ENCODE measurements around the gene SECISBP2L.

SECISBP2L gene

GRCh38 chr15:49023354-49023753, 22.9 kb downstream of the SECISBP2L start:
- TF ChIP-seq CTCF (IDR thresholded peaks at IDR 0.05; ENCODE audit: low read depth, low read length, poor library complexity, severe bottlenecking) (no peak), EZH2phosphoT487 (IDR thresholded peaks at IDR 0.05; ENCODE audit: borderline replicate concordance, low read length) (no peak)
- Histone ChIP-seq H3F3A (ENCODE audit: control insufficient read depth, insufficient read depth) (no peaks in the 10 kb centered on the region), H3K27me3 (ENCODE audit: control insufficient read depth, low read length) (no peaks in the 10 kb centered on the region), H3K9me2 (replicated peaks; ENCODE audit: control insufficient read depth, low read length) (no peaks in the 10 kb centered on the region), H3K4me2 (ENCODE audit: low read length) (no peak overlapping the region), H3K36me3 (ENCODE audit: control insufficient read depth, low read length) (peaks cover 4% of the 10 kb centered on the region; the same call in 1 of the 2 replicates), H4K20me1 (ENCODE audit: control insufficient read depth, insufficient read depth, low read depth, low read length) (no peaks in the 10 kb centered on the region), H3K79me2 (ENCODE audit: control insufficient read depth, low read length) (no peaks in the 10 kb centered on the region), H3K27ac (ENCODE audit: low read depth, low read length) (no peak overlapping the region), H3K4me3 (ENCODE audit: low read length) (no peak overlapping the region), H3K9me3 (ENCODE audit: control insufficient read depth, insufficient read depth, low read length) (no peaks in the 10 kb centered on the region), H3K4me1 (ENCODE audit: control insufficient read depth, low read length) (no peaks in the 10 kb centered on the region)

GRCh38 chr15:49015896-49016295, 30.4 kb downstream of the SECISBP2L start:
- Histone ChIP-seq H3K27ac (ENCODE audit: low read depth, low read length) (no peak overlapping the region), H3F3A (ENCODE audit: control insufficient read depth, insufficient read depth) (no peaks in the 10 kb centered on the region), H3K79me2 (ENCODE audit: control insufficient read depth, low read length) (no peaks in the 10 kb centered on the region), H3K4me3 (ENCODE audit: low read length) (no peak overlapping the region), H3K27me3 (ENCODE audit: control insufficient read depth, low read length) (no peaks in the 10 kb centered on the region), H3K4me1 (ENCODE audit: control insufficient read depth, low read length) (0 out of 2 replicates have a peak, but pooled peaks cover 4% of the 10 kb centered on the region), H3K36me3 (ENCODE audit: control insufficient read depth, low read length) (peaks cover 5% of the 10 kb centered on the region), H3K9me2 (replicated peaks; ENCODE audit: control insufficient read depth, low read length) (no peaks in the 10 kb centered on the region), H3K9me3 (ENCODE audit: control insufficient read depth, insufficient read depth, low read length) (no peaks in the 10 kb centered on the region), H3K4me2 (ENCODE audit: low read length) (no peak overlapping the region), H4K20me1 (ENCODE audit: control insufficient read depth, insufficient read depth, low read depth, low read length) (no peaks in the 10 kb centered on the region)
- no peak for TF ChIP-seq CTCF (IDR thresholded peaks at IDR 0.05; ENCODE audit: low read depth, low read length, poor library complexity, severe bottlenecking)

GRCh38 chr15:48999314-48999713, 46.9 kb downstream of the SECISBP2L start:
- Histone ChIP-seq H3K4me3 (ENCODE audit: low read length) (no peak overlapping the region), H3K9me3 (ENCODE audit: control insufficient read depth, insufficient read depth, low read length) (no peaks in the 10 kb centered on the region), H3K27me3 (ENCODE audit: control insufficient read depth, low read length) (no peaks in the 10 kb centered on the region), H4K20me1 (ENCODE audit: control insufficient read depth, insufficient read depth, low read depth, low read length) (no peaks in the 10 kb centered on the region), H3K36me3 (ENCODE audit: control insufficient read depth, low read length) (peaks cover 26% of the 10 kb centered on the region), H3K9me2 (replicated peaks; ENCODE audit: control insufficient read depth, low read length) (no peaks in the 10 kb centered on the region), H3F3A (ENCODE audit: control insufficient read depth, insufficient read depth) (no peaks in the 10 kb centered on the region), H3K27ac (ENCODE audit: low read depth, low read length) (no peak overlapping the region), H3K79me2 (ENCODE audit: control insufficient read depth, low read length) (no peaks in the 10 kb centered on the region), H3K4me1 (ENCODE audit: control insufficient read depth, low read length) (no peaks in the 10 kb centered on the region), H3K4me2 (ENCODE audit: low read length) (no peak overlapping the region)
- no peak for TF ChIP-seq CTCF (IDR thresholded peaks at IDR 0.05; ENCODE audit: low read depth, low read length, poor library complexity, severe bottlenecking)
- TF ChIP-seq EZH2phosphoT487 (IDR thresholded peaks at IDR 0.05; ENCODE audit: borderline replicate concordance, low read length), result no peak

- no peak overlapping the region for H3K27ac ChIP-seq (ENCODE audit: low read depth, low read length)
- H3K79me2 ChIP-seq (ENCODE audit: control insufficient read depth, low read length), result no peaks in the 10 kb centered on the region
- no peaks in the 10 kb centered on the region for H3K4me1 ChIP-seq (ENCODE audit: control insufficient read depth, low read length)
- no peaks in the 10 kb centered on the region for H3K9me3 ChIP-seq (ENCODE audit: control insufficient read depth, insufficient read depth, low read length)
- H3K4me2 ChIP-seq (ENCODE audit: low read length), result no peak overlapping the region
- H3K4me3 ChIP-seq (ENCODE audit: low read length), result no peak overlapping the region
- H3K27me3 ChIP-seq (ENCODE audit: control insufficient read depth, low read length), result no peaks in the 10 kb centered on the region
- no peaks in the 10 kb centered on the region for H3F3A ChIP-seq (ENCODE audit: control insufficient read depth, insufficient read depth)
- no peaks in the 10 kb centered on the region for H3K9me2 ChIP-seq (replicated peaks; ENCODE audit: control insufficient read depth, low read length)
- no peaks in the 10 kb centered on the region for H4K20me1 ChIP-seq (ENCODE audit: control insufficient read depth, insufficient read depth, low read depth, low read length)
- TF ChIP-seq EZH2phosphoT487 (IDR thresholded peaks at IDR 0.05; ENCODE audit: borderline replicate concordance, low read length) (no peak), CTCF (IDR thresholded peaks at IDR 0.05; ENCODE audit: low read depth, low read length, poor library complexity, severe bottlenecking) (no peak)
- peaks cover 42% of the 10 kb centered on the region for H3K36me3 ChIP-seq (ENCODE audit: control insufficient read depth, low read length)
Measured at GRCh38 chr15:48996276-48996675, 50.0 kb downstream of the SECISBP2L start.
